NCI-H82 treated with DMSO at 0.1 percent for 48 hours (cell line): ENCODE results near the gene ASCC3.

Experiments used
- DNase-seq: peaks from one replicate; lab custom pipeline; 2025; ENCODE audit not compliant: unreplicated experiment; lab: John Stamatoyannopoulos, UW

Gene ASCC3

GRCh38 chr6:100599088-100599770 is 281.9 kb downstream of the ASCC3 start:
- no peak for DNase-seq

DNA sequence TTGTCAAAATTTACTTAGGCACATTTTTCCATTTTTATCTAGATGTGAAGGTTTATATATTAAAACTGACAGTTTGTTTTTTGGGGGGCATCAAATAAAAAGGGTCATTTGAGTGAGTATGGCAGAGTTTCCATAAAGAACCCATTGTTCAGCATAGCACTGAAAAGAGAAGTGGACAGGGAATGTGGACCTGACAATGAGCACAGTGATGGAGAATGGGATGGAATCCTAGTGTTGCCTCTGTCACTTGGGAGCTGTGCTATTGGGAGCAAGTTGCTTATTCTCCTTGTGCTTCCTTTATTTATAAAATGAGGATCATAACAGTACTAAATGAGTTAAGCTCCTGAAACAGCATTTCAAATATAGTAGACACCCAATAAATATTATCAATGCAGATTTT is 285.7 kb downstream of the ASCC3 start:
- DNase-seq: no peak

- DNase-seq: no peak
These were observed 287.6 kb downstream of the ASCC3 start for GRCh38 chr6:100593522-100593921.

DNA sequence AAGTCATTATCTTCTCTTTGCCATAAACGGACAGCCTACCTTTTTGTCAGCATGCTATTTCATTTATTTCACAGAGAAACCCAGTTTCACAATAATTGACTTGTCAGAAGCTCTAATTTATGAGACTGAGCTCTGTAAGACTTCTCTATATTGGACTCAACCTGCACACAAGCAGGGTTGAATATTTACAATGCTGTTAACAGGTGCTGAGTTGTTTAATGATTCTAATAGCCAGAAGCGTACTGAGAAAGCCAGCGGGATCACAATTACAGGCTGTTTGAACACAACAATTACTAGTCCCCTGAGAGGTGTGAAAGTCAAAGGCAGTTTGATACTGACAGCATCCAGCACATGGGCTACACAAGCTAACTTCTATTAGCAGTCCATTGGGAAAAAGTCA is 288.2 kb downstream of the ASCC3 start:
- peak; percentile 38 for DNase-seq

- no peak for DNase-seq
These were observed 303.7 kb downstream of the ASCC3 start for GRCh38 chr6:100577425-100577824.

- DNase-seq: peak; percentile 59
These were observed 305.2 kb downstream of the ASCC3 start for GRCh38 chr6:100575921-100576320.

GRCh38 chr6:100574836-100575235 is 306.3 kb downstream of the ASCC3 start:
- DNase-seq: peak; percentile 92

DNA sequence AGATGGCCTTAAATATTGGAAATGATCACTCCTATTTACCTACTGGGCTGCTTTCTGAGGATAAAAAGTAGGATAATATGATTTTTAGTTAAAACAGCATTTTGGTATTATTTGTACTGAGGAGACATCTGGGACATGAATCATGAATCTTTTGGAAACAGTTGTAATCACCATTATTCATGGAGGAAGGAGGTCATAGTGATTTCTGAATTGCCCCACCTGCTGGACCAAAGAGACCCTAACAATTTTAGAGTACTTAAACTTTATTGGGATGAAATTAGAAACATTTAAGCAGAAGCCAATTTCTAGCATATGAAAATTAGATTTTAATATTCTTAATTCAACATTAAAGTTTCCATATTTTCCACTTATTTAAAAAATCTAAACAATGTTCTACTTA is 308.0 kb downstream of the ASCC3 start:
- DNase-seq: no peak

- no peak for DNase-seq
These were observed 312.9 kb downstream of the ASCC3 start for GRCh38 chr6:100568255-100568654.

GRCh38 chr6:100566563-100566962 is 314.6 kb downstream of the ASCC3 start:
- DNase-seq: no peak

DNA sequence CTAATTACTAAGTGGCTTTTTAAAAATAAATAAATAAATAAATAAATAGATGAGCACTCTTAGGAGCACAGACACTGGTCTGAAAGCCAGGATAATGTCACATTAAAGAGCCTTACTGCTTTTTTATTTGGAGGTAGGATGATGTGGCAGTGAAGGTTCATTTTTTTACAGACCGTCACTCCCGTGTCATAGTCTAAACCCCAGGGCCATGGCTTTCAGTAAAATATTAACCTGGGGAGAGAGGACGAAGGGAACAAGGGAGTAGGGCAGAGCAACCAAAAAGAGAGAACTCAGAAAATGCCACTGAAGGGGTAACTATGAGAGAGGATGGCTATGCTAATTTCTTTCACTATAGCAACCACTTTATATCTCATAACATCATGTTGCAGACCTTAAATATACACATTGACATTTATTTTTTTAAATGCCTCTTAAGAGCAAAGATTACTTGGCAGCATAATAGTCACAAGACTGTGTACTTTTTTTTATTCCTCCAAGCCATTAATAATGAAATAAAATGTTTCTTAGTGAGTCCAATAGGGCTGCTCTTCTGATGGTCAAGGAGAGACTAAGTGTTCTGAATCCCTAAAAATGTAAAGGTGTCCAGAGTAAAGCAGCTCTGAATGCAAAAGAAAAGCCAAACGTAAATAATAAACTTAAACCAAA is 315.6 kb downstream of the ASCC3 start:
- no peak for DNase-seq

GRCh38 chr6:100559859-100560258 is 321.3 kb downstream of the ASCC3 start:
- no peak for DNase-seq

DNA sequence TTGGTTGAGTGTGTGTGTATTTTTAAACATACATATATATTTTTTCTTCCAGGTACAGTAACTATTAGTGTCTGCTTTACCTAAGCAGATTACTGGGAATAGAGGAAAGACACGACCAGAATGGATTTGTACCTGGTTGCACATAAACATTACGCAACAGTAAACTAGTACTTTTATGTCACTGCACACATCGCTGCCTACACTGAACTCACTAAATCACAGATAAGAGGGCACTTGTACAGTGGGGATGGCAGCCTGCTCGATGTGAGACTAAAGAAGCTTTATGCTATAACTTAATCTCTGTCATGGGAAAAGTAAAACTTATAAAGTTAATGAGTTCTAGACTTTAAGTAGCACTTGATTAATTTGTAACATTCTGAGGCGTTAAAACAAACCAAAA is 326.9 kb downstream of the ASCC3 start:
- peak; percentile 25 for DNase-seq

DNA sequence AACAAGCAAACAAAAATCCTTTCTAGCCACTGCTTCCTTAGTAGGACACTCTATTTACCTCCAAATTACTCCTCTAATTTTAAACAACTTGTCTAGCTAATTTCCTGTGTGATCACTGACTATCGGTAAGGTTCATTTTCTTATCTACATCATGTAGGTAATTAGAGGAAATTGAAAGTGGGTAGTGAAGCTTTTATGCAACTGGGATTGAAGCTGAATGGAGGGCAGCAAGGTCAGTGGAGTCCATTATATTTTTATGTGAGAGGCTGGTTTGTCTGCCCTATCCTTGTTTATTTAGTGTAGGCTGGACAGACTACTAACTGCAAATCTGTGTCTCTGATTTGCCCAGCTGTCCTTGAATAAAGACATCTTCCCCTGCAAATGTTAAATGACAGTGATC is 327.9 kb downstream of the ASCC3 start:
- DNase-seq: no peak

GRCh38 chr6:100549406-100550167 is 331.5 kb downstream of the ASCC3 start:
- DNase-seq: no peak

DNA sequence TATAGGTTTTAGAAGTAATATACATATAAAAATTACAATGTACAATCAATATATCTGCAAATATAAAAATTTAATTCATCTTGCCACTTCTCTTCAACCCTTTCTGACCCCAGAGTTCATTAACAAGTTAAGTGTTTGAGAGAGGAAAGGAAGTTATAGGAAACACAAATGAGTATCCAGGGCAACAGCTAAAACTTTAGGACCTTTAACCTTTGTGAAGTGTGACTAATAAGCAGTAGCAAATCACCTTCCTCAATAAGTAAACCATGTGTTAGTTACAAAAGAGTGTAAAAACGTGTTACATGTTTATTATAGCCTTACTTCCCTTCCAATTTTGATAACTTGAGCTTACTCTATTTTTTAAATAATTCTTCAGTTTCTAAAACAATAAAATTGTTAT is 343.0 kb downstream of the ASCC3 start:
- no peak for DNase-seq

DNA sequence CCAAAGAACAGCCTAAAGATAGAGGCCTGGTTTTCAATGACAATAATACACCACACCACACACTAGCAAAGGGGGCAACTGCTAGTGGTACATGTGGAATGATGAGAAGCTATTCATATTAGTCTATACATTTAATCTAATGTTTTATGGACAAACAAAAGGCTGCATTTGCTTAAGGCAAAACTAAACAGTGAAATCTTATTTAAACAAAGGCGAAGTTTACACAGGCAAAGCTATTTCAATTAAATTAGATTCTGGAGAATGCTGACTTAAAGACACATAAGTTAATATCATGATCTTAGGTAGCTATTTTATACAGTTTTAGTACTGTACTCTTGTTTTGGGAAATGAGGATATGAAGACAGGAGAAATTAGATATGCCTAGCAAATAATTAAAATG is 362.5 kb downstream of the ASCC3 start:
- DNase-seq: no peak

DNA sequence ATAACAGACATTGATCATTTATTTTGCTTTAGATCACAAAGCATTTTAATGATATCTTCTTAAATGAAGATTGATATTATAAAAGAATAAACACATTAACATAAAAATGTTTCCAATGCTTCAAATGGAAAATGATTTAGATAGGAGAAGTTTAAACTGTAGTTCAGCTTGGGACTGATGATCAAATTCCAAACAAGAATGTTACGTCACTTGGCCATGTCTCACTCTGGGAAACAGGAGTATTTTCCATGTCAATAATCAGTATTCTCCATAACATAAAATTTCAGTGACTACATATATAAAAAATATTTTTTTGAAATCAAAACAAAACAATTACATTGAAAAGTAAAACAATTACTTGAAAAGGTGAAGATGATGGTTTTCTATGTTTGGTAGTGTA is 363.5 kb downstream of the ASCC3 start:
- no peak for DNase-seq

- no peak for DNase-seq
These were observed 364.0 kb downstream of the ASCC3 start for GRCh38 chr6:100517106-100517505.

- DNase-seq: no peak
These were observed 366.5 kb downstream of the ASCC3 start for GRCh38 chr6:100514660-100515059.

DNA sequence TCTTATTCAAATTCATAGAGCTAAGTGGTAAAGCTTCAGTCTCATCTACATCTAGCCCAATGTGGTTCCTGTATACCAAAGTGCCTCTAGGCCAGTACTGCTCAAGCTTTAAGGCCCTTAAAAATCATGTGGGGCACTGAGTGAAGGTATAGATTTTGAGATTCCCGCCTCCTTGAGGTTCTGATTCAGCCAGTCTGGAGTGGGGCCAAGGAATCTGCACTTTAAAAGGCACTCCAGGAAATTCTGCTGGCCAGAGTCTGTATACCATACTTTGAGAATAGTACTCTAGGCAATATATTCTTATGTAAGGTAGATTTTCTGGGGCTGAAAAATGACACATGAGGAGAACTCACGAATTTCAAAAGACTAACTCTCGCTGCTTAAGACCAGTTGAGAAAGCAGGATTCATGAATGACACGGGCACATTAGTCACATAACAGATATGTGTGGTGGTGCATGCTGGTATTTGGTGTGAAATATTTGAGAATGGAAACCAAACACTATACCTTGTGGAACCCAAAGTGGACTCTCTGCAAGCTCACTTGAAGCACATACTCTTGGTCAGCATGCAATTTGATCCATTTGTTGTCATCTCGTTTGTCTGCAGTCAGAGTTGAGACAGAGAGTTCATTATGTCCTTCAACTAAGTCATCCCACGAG is 368.8 kb downstream of the ASCC3 start:
- DNase-seq: no peak

DNA sequence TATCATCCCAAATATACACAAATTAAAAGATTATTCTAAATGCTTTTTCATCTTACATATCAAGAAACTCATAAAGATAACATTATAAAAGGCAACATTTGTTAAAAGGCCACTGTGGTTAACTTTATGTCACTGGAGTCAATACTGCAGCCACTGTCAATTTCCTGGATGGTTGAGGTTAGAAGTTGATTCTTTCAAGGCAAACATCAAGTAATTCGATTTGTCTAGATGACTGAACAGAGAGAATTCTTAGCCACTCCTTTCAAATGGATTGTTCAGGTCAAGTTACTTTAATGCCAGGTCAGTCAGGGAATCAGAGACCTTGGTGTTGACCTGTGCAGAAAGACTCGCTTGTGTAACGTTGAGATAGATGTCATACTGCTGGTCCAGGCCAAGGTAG is 372.0 kb downstream of the ASCC3 start:
- DNase-seq: no peak
